ENCODE data around the gene TP53TG5.

TP53TG5 gene

GRCh38 chr20:45391559-45391958 lies 13.4 kb upstream of the TP53TG5 start:
- Histone ChIP-seq H3K27me3 (no peaks in the 10 kb centered on the region), H3K4me3 (ENCODE audit: low read depth in 1 of 2, low read length in 1 of 2) (no peak overlapping the region), H3K27ac (no peak overlapping the region), H3K36me3 (no peaks in the 10 kb centered on the region), H3K9me3 (no peaks in the 10 kb centered on the region), H3K4me1 (ENCODE audit: control insufficient read depth in 1 of 2, insufficient read depth in 1 of 2, low read depth in 1 of 2, low read length in 1 of 2) (peaks cover 7 to 11% of the 10 kb centered on the region in 2 experiments)
- TF ChIP-seq, protein P1, sequence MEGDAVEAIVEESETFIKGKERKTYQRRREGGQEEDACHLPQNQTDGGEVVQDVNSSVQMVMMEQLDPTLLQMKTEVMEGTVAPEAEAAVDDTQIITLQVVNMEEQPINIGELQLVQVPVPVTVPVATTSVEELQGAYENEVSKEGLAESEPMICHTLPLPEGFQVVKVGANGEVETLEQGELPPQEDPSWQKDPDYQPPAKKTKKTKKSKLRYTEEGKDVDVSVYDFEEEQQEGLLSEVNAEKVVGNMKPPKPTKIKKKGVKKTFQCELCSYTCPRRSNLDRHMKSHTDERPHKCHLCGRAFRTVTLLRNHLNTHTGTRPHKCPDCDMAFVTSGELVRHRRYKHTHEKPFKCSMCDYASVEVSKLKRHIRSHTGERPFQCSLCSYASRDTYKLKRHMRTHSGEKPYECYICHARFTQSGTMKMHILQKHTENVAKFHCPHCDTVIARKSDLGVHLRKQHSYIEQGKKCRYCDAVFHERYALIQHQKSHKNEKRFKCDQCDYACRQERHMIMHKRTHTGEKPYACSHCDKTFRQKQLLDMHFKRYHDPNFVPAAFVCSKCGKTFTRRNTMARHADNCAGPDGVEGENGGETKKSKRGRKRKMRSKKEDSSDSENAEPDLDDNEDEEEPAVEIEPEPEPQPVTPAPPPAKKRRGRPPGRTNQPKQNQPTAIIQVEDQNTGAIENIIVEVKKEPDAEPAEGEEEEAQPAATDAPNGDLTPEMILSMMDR (IDR thresholded peaks at IDR 0.05): no peak

DNA sequence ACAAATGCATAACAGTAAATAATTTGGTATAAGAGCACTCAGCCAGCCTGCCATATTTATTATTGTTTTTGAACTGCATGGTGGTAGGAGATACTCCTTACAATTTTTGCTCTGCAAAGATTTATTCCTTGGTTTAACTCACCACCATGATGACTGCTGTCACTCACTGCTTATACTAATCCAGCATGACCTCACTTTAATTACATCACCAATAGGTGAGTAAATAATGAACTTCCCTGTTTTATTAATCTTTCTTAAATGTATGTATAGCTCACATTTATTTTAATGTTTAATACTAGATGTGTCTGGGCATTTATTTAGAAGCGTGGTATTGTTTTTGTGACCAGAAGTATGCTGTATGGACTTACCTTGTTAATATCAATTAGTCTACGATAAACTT lies 12.8 kb upstream of the TP53TG5 start:
- TF ChIP-seq, protein P1 (IDR thresholded peaks at IDR 0.05): no peak
- Histone ChIP-seq H3K4me3 (ENCODE audit: low read depth in 1 of 2, low read length in 1 of 2) (no peak overlapping the region), H3K27ac (no peak overlapping the region), H3K36me3 (no peaks in the 10 kb centered on the region), H3K27me3 (no peaks in the 10 kb centered on the region), H3K9me3 (no peaks in the 10 kb centered on the region), H3K4me1 (ENCODE audit: control insufficient read depth in 1 of 2, insufficient read depth in 1 of 2, low read depth in 1 of 2, low read length in 1 of 2) (peaks cover 7 to 11% of the 10 kb centered on the region in 2 experiments)

DNA sequence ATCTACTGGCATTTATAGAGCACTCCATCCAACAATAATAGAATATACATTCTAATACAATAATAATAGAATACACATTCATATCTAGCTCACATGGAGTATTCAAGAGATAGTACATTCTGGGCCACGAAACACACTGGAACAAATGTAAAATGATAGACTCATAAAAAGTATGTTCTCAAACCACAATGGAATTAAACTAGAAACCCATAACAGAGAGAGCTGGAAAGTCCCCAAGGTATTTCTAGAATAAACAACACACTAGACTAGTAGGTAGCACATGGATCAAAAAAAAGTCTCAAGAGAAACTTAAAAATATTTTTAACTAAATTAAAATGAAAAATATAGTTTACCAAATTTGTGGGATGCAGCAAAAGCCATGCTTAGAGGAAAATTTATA lies 9.1 kb upstream of the TP53TG5 start:
- Histone ChIP-seq H3K4me1 (ENCODE audit: control insufficient read depth in 1 of 2, insufficient read depth in 1 of 2, low read depth in 1 of 2, low read length in 1 of 2) (peaks cover 7 to 11% of the 10 kb centered on the region in 2 experiments), H3K27ac (no peak overlapping the region), H3K9me3 (no peaks in the 10 kb centered on the region), H3K36me3 (no peaks in the 10 kb centered on the region), H3K27me3 (no peaks in the 10 kb centered on the region), H3K4me3 (ENCODE audit: low read depth in 1 of 2, low read length in 1 of 2) (no peak overlapping the region)
- TF ChIP-seq, protein P1 (IDR thresholded peaks at IDR 0.05): no peak

- Histone ChIP-seq H3K4me3 (ENCODE audit: low read depth in 1 of 2, low read length in 1 of 2) (no peak overlapping the region), H3K4me1 (ENCODE audit: control insufficient read depth in 1 of 2, insufficient read depth in 1 of 2, low read depth in 1 of 2, low read length in 1 of 2) (peaks cover 17 to 18% of the 10 kb centered on the region in 2 experiments), H3K9me3 (no peaks in the 10 kb centered on the region), H3K36me3 (no peaks in the 10 kb centered on the region), H3K27me3 (peaks cover 10% of the 10 kb centered on the region), H3K27ac (no peak overlapping the region)
- TF ChIP-seq, protein P1 (IDR thresholded peaks at IDR 0.05): no peak
Observed at GRCh38 chr20:45377269-45377668, 856 bp downstream of the TP53TG5 start.

GRCh38 chr20:45374966-45375365 lies 3.2 kb downstream of the TP53TG5 start:
- Histone ChIP-seq H3K4me1 (ENCODE audit: control insufficient read depth in 1 of 2, insufficient read depth in 1 of 2, low read depth in 1 of 2, low read length in 1 of 2) (peaks cover 17 to 19% of the 10 kb centered on the region in 2 experiments), H3K27me3 (peaks cover 10% of the 10 kb centered on the region), H3K9me3 (no peaks in the 10 kb centered on the region), H3K4me3 (ENCODE audit: low read depth in 1 of 2, low read length in 1 of 2) (no peak overlapping the region), H3K36me3 (no peaks in the 10 kb centered on the region), H3K27ac (no peak overlapping the region)
- TF ChIP-seq, protein P1 (IDR thresholded peaks at IDR 0.05): no peak

GRCh38 chr20:45374101-45374467 lies 4.0 kb downstream of the TP53TG5 start:
- no peak overlapping the region for H3K27ac ChIP-seq
- TF ChIP-seq, protein P1 (IDR thresholded peaks at IDR 0.05): no peak
- no peaks in the 10 kb centered on the region for H3K9me3 ChIP-seq
- H3K4me1 ChIP-seq (ENCODE audit: control insufficient read depth in 1 of 2, insufficient read depth in 1 of 2, low read depth in 1 of 2, low read length in 1 of 2): peaks cover 18 to 24% of the 10 kb centered on the region in 2 experiments
- no peaks in the 10 kb centered on the region for H3K36me3 ChIP-seq
- H3K4me3 ChIP-seq (ENCODE audit: low read depth in 1 of 2, low read length in 1 of 2): peak overlapping the region; percentile 63
- peaks cover 10% of the 10 kb centered on the region for H3K27me3 ChIP-seq
